ENCODE data around the gene MSH2.
"Not testable (repeated sequence)": the region's sequence is repeated elsewhere in the genome, so short reads cannot be mapped to it uniquely, and the experiment has no call there.

MSH2 gene

DNA sequence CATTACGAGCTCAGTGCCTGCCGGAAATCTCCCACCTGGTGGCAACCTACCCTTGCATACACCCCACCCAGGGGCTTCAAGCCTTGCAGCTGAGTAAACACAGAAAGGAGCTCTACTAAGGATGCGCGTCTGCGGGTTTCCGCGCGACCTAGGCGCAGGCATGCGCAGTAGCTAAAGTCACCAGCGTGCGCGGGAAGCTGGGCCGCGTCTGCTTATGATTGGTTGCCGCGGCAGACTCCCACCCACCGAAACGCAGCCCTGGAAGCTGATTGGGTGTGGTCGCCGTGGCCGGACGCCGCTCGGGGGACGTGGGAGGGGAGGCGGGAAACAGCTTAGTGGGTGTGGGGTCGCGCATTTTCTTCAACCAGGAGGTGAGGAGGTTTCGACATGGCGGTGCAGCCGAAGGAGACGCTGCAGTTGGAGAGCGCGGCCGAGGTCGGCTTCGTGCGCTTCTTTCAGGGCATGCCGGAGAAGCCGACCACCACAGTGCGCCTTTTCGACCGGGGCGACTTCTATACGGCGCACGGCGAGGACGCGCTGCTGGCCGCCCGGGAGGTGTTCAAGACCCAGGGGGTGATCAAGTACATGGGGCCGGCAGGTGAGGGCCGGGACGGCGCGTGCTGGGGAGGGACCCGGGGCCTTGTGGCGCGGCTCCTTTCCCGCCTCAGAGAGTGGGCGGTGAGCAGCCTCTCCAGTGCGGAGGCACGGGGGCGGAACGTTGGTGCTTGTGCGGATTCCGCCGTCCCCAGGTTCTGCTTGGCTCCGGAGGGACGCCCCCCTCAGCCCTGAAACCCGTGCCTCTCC lies at the start of gene MSH2:
MSH2 (plus strand) TSS at position 352 of the 804 bp plus-strand sequence; CDS start at position 388, 36 bp downstream.
- no peak for FAIRE-seq

DNA sequence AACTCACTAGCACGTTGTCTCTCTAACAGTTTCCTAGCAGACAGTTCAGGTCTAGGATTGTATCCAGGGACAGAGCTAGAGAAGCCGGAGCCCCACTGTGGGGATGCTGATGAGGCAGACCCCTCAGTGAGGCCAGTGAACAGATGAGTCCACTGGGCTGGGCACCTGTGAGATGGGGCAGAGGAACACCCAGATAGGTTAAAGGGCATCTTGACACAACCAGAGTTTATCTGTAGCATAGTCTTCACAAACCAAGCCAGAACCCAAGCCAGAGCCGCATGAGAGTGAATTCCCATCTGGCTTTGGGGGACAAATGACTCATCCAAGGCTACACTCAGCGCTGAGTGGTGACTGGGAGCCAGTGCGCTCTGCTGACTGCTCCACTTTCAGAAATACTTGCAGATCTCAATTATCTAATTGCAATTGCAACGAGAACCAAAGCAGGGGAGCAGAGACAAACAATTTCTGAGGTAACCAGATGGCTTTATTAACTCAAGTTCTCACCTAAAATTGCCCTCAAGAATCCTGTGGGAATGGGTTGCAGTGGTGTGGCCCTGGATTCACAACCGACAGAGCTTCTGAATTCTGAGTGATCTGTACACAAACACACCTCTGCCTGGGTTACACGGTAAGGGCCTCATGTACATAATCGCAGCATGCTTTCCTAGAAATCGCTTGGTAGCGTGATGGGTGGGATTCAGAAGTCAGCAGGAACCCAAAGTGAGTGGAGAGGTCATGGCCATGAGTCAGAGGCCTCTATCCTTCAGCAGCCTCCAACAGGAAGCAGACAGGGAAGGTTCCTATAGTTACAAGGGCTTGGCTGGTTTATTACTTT lies 48.7 kb upstream of the MSH2 start:
- FAIRE-seq, result no peak

GRCh38 chr2:47354848-47355204 lies 48.1 kb upstream of the MSH2 start:
- FAIRE-seq, result no peak

- no peak for FAIRE-seq
These were observed 45.5 kb upstream of the MSH2 start for GRCh38 chr2:47357483-47357882.

DNA sequence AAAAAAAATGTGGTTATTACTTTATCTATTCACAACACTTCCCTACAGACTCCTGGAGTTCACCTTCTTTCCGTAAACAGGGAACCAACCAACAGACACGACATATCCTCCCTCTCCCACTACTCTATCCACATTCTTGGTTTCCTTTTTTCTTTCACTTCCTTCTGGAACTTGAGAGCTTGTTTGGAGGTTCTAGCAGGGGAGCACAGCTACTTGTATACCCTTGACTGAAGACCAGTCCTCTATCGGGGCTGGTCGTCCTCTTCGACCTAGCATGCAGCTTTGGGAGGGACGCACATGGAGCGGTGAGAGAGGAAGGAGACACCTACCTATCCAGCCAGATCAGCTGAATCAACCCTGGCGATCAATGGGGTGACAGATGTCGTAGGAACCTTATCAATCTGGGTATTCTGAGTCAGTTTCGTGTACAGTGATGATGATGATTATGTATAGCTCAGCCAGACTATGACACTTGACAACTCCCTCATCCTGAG lies 43.5 kb upstream of the MSH2 start:
- FAIRE-seq, result no peak

DNA sequence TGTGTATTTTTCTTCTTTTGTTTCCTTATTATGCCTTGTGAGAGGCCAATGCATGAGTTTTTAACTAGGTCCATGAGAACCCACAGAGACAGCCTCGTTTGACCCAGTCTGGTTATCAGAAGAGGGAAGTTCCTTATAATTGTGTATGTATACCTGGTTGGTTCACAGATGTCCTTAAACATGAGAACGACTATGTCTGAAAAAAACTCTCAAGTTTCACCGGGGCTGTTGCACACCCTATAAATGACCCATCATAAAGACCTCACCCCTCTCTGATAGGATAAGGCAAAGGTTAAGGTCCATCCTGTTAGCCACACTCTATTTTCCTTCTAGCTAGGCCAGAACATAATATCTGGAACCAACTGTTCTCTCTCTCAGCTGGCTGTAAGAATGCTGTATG lies 42.7 kb upstream of the MSH2 start:
- FAIRE-seq, result peak; percentile 57

GRCh38 chr2:47360927-47361326 lies 42.0 kb upstream of the MSH2 start:
- FAIRE-seq, result no peak

- FAIRE-seq, result not testable (repeated sequence)
These were observed 41.3 kb upstream of the MSH2 start for GRCh38 chr2:47361505-47362229.

GRCh38 chr2:47373747-47374146 lies 29.2 kb upstream of the MSH2 start:
- no peak for FAIRE-seq

GRCh38 chr2:47375307-47375706 lies 27.6 kb upstream of the MSH2 start:
- FAIRE-seq, result no peak

GRCh38 chr2:47379384-47379783 lies 23.6 kb upstream of the MSH2 start:
- FAIRE-seq, result no peak

DNA sequence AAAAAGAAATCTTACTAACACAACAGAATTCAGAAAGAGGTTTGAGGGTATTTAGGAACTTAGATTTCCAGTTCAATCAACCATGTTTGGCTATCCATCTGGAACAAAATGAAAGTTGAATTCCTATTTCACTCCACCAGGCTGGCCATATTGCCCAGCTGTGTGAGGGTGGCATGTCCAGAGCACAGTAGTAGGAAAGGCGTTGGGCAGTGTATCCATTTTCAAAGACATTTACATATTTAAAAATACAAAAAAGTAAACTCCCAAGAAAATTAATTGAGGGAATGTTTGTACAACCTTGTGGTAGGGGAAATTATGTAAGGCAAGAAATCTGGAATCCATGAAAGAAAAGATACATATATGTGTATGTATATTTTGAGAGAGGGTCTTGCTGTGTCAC lies 21.5 kb upstream of the MSH2 start:
- no peak for FAIRE-seq

DNA sequence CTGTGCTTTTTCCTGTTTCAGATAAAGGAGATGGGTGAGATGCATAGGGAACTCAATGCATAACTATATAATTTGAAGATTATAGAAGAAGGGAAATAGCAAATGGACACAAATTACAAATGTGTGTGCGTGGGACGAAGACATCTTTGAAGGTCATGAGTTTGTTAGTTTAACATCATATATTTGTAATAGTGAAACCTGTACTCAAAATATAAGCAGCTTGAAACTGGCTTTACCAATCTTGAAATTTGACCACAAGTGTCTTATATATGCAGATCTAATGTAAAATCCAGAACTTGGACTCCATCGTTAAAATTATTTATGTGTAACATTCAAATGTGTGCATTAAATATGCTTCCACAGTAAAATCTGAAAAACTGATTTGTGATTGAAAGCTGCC lies 16.4 kb upstream of the MSH2 start:
- no peak for FAIRE-seq

DNA sequence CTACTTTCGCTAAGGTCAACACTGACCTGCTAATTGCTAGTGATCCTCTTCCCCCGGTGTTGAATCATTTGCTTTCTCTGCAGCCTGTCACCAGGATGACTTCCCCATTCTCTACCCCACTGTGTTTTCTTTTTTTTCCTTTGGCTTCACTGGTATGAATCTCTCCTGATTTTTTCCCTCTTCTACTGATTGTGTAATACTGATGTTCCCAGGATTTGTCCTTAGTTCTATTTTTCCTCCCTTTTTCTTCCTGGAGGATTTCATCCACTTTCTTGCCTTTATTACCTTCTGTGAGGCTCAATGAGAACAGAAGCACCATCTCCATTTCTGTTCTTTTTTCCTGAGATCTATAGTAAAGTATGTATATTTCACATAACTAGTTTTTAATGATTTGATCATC lies 14.1 kb upstream of the MSH2 start:
- no peak for FAIRE-seq

GRCh38 chr2:47389692-47390091 lies 13.3 kb upstream of the MSH2 start:
- no peak for FAIRE-seq

GRCh38 chr2:47401789-47402554 lies 984 bp upstream of the MSH2 start:
- no peak for FAIRE-seq

DNA sequence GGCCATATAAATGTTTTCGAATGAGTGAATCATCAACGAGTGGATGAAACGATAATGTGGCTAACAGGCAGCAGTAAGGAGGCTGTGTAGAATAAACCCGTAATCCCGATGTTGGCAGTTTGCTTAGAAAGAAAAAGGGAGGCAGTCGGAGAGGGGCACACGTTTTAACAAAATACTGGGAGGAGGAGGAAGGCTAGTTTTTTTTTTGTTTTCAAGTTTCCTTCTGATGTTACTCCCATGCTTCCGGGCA lies 476 bp upstream of the MSH2 start:
- no peak for FAIRE-seq

DNA sequence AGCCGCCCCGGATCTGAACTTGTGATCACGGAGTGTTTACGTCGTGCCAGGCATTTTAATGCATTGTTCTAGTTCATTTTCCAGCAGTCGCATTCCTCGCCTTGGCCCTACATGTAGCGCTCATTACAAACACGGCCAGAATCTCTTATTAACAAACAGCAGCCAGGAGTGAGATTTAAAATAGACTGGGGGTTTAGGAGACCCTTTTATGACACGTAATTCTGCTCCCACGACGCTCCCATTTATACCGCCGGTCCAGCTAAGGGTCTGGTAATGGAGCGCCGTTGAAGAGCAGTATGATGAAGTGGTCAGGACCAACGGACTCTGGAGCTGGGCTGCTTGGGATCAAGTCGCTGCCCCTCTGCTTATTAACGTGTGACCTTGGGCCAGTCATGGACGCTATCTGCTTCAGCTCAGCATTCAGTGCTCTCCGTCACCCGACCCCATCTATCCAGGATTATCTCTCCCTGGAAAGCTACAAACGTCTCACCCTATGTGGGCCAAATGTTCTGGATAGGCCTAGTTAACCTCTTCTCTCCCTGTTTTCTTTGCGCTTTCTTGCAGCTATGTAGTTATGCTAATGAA lies 745 bp downstream of the MSH2 start:
- no peak for FAIRE-seq

DNA sequence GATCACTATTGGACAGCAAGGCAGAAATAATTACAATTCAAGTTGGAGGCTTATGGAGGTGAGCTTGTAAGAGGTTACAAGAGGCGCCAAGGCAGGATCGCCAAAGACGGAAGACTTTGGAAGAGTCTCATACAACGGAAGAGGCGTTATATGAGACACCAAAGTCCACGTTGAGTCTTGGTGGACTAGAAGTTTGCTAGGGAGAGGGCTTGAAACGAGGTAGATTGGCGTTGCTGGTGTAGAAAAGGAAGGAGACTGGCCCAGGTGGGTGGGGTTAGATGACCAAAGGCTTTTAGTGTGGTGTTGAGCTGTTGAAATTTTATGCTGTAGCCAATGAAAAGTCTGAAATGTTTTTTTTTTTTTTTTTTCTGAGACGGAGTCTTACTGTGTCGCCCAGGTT lies 1.4 kb downstream of the MSH2 start:
- FAIRE-seq, result no peak

GRCh38 chr2:47405757-47406156 lies 2.8 kb downstream of the MSH2 start:
- no peak for FAIRE-seq

- FAIRE-seq, result not testable (repeated sequence)
These were observed 3.8 kb downstream of the MSH2 start for GRCh38 chr2:47406649-47407330.

GRCh38 chr2:47407976-47408375 lies 5.0 kb downstream of the MSH2 start:
- FAIRE-seq, result not testable (repeated sequence)

All from colon (tissue), 2 donors.